ENCODE data around the gene PTGER3. TPM values are rescaled to one million over a fixed set of nuclear protein-coding genes. Genes with fewer than 3 reads are reported as not detected.

The PTGER3 gene
- total and polyA plus RNA-seq, 3 donors from 2014 or later, result 0.31 to 3.6 (median 0.43) TPM

DNA sequence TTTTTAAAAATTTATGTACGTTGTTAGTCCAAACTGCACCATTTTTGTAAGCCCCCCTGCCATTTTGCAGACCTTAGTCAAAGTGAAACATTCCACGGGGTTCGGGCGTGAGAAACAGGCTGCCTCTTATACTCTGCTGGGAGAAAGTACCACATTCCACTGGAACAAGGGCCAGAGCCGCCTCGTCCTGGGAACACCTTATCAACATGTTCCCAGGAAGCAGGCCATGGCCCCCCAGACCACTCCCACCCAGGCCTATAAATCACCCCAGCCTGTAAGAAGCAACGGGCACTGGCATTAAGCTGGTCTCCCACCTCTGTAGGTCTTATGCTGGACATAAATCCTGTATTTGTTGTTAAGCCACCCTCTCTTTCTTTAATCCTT, 34.1 kb upstream of the PTGER3 start:
- H3K36me3 ChIP-seq (ENCODE audit: low read depth, missing control alignments), result no peaks in the 10 kb centered on the region
- peak overlapping the region; percentile 92 to 97 for H3K4me3 ChIP-seq
- no peaks in the 10 kb centered on the region for H3K27me3 ChIP-seq
- H3K27ac ChIP-seq, result peak overlapping the region; percentile 78 to 91
- WGBS, 2 donors, result 8 to 14% methylated on average over 7 of the region's 7 CpGs
- TF ChIP-seq POLR2A (IDR thresholded peaks at IDR 0.05), result no peak
- TF ChIP-seq, protein P1, sequence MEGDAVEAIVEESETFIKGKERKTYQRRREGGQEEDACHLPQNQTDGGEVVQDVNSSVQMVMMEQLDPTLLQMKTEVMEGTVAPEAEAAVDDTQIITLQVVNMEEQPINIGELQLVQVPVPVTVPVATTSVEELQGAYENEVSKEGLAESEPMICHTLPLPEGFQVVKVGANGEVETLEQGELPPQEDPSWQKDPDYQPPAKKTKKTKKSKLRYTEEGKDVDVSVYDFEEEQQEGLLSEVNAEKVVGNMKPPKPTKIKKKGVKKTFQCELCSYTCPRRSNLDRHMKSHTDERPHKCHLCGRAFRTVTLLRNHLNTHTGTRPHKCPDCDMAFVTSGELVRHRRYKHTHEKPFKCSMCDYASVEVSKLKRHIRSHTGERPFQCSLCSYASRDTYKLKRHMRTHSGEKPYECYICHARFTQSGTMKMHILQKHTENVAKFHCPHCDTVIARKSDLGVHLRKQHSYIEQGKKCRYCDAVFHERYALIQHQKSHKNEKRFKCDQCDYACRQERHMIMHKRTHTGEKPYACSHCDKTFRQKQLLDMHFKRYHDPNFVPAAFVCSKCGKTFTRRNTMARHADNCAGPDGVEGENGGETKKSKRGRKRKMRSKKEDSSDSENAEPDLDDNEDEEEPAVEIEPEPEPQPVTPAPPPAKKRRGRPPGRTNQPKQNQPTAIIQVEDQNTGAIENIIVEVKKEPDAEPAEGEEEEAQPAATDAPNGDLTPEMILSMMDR (IDR thresholded peaks at IDR 0.05), result no peak
- no peaks in the 10 kb centered on the region for H3K9me3 ChIP-seq
- intact Hi-C loops (cut with DNase I; ENCODE audit: low total_unique reads), result no loop called here
- peak; percentile 37 for DNase-seq
- H3K4me1 ChIP-seq, result peaks cover 6% of the 10 kb centered on the region

DNA sequence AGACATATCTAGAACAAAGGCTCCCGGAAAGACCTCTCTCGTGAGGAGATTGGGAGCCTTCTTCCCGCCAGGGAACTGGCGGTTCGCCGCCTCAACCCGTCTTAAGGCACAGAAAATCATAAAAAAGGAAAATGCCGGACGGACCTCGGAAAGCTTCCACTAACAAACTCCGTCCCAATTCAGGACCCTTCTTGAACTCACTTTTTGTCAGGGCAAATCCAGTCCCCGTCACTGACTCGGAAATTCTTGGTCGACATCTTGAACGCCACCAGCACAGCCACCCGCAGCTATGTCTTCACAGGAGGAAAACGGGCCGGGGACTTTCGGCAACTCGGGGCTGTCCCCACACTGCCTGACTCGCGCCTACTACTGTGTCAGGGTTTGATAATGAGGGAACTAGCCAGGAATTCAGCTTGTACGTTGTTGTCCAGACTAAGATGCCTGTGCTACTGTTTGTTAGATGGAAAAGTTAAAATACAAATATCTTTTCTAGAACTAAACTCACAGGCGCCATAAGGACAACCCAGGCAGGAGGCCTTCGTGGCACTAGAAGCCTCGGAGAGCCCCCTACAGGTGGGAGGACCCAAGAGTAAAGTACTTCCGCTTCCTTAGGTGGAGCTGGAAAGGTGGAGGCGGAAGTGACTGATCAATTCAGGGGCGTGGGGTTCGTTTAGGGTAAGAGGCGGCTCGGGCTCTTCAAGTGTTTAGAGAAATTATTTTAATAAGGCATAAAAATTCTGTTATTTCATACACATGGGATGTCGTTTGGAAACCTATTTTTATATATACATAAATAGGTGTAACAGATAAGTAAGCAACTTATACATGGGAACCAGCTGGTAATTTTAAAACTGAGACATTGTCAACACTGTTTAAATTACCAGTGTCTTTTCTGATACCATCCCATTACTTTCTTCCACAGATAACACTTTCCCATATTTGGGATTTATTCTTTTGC, 33.4 kb upstream of the PTGER3 start, which contains the start of gene ZRANB2:
ZRANB2 (minus strand) TSS at position 297 of the 958 bp plus-strand sequence; CDS start at position 257, 40 bp downstream.
- Histone ChIP-seq H3K27me3 (no peaks in the 10 kb centered on the region), H3K4me1 (peaks cover 6% of the 10 kb centered on the region), H3K36me3 (ENCODE audit: low read depth, missing control alignments) (no peaks in the 10 kb centered on the region), H3K4me3 (peak within 1 kb of the TSS; percentile 92 to 97), H3K27ac (peak within 1 kb of the TSS; percentile 78 to 91), H3K9me3 (no peaks in the 10 kb centered on the region)
- peak; percentile 26 for TF ChIP-seq POLR2A (IDR thresholded peaks at IDR 0.05)
- TF ChIP-seq, protein P1 (IDR thresholded peaks at IDR 0.05), result peak; percentile 53 to 65 (median 60)
- intact Hi-C loops (cut with DNase I; ENCODE audit: low total_unique reads), result no loop called here
- DNase-seq, result peak; percentile 96
- WGBS, 2 donors, result 0% methylated on average over 33 of the region's 33 CpGs

DNA sequence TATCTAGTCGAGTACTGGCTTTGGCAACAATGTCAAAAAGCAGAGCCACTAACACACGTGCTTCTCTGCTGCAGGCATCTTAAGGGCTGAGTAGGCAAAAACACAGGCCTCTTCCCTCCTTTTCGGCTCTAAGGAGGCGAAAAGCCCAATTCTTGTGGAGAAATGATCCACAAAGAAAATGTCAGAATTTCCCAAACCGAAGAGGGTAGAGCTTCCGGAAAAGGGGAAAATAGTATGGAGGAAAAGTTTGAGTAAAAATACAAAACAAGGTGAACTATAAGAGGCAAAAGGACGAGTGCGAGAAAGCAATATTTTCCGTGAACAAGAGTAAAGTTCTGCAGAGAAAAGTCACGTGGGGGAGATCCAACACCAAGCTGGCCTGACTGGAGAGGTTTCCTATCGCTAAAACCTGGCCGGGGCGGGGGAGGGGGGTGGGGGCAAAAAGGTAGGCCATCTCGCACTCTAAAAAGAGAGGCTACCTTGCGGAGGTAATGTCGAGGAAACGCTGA, 32.7 kb upstream of the PTGER3 start:
- intact Hi-C loops (cut with DNase I; ENCODE audit: low total_unique reads), result no loop called here
- TF ChIP-seq, protein P1 (IDR thresholded peaks at IDR 0.05), result no peak
- no peak for TF ChIP-seq POLR2A (IDR thresholded peaks at IDR 0.05)
- Histone ChIP-seq H3K4me1 (peaks cover 6% of the 10 kb centered on the region), H3K27ac (peak overlapping the region; percentile 78 to 91), H3K27me3 (no peaks in the 10 kb centered on the region), H3K4me3 (peak overlapping the region; percentile 92 to 97), H3K36me3 (ENCODE audit: low read depth, missing control alignments) (no peaks in the 10 kb centered on the region), H3K9me3 (no peaks in the 10 kb centered on the region)
- 0% methylated on average over 17 of the region's 17 CpGs for WGBS, 2 donors
- peak; percentile 43 for DNase-seq

DNA sequence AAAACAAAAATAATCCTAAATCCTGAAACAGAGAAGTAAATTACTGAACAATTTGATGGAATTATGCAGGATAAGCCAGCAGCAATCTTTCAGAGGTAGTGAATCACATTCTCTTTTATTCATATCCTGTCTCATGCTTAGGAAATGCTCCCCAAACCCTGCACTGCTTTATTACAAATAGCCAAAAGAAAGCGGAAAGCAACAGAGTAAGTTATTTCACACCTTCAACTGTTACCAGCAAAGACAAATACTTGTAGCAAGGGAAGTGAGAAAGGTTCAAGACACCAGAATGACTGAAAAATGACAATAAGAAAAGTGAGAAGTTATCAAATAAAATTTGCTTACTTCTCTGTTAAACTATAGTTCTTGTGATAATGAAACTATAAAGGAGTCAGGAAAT, 27.1 kb upstream of the PTGER3 start:
- no peaks in the 10 kb centered on the region for H3K9me3 ChIP-seq
- no peaks in the 10 kb centered on the region for H3K27me3 ChIP-seq
- no peaks in the 10 kb centered on the region for H3K36me3 ChIP-seq (ENCODE audit: low read depth, missing control alignments)
- 88 to 89% methylated on average over 1 of the region's 1 CpG for WGBS, 2 donors
- no peak overlapping the region for H3K27ac ChIP-seq
- H3K4me3 ChIP-seq, result no peak overlapping the region
- intact Hi-C loops (cut with DNase I; ENCODE audit: low total_unique reads), result no loop called here
- no peak for DNase-seq
- peaks cover 6% of the 10 kb centered on the region for H3K4me1 ChIP-seq
- TF ChIP-seq, protein P1 (IDR thresholded peaks at IDR 0.05), result no peak
- TF ChIP-seq POLR2A (IDR thresholded peaks at IDR 0.05), result no peak

Data from testis (tissue), 3 donors.